GM21381 (cell line): ENCODE data around the gene ROR1.

Source experiments
- ATAC-seq: cut with Tn5 transposase; IDR thresholded peaks from one replicate; pipeline ENCODE4 v1.9.1; 2021; ENCODE audit warnings: mild to moderate bottlenecking, moderate library complexity; ENCODE audit not compliant: unreplicated experiment

ROR1 gene

GRCh38 chr1:63849149-63849548 is 75.3 kb downstream of the ROR1 start:
- no peak for ATAC-seq

- no peak for ATAC-seq
Observed at GRCh38 chr1:63854091-63854490, 80.3 kb downstream of the ROR1 start.

GRCh38 chr1:63855942-63856341 is 82.1 kb downstream of the ROR1 start:
- no peak for ATAC-seq

- no peak for ATAC-seq
Observed at GRCh38 chr1:63856924-63857323, 83.1 kb downstream of the ROR1 start.

- ATAC-seq = no peak
Observed at GRCh38 chr1:63857478-63857877, 83.7 kb downstream of the ROR1 start.

GRCh38 chr1:63858153-63858552 is 84.3 kb downstream of the ROR1 start:
- ATAC-seq = no peak

- ATAC-seq = no peak
Observed at GRCh38 chr1:63859480-63860275, 85.9 kb downstream of the ROR1 start.

GRCh38 chr1:63861052-63861691 is 87.4 kb downstream of the ROR1 start:
- ATAC-seq = no peak

- no peak for ATAC-seq
Observed at GRCh38 chr1:63863145-63863544, 89.3 kb downstream of the ROR1 start.

- no peak for ATAC-seq
Observed at GRCh38 chr1:63864224-63864641, 90.4 kb downstream of the ROR1 start.

- ATAC-seq = no peak
Observed at GRCh38 chr1:63865561-63865960, 91.7 kb downstream of the ROR1 start.

GRCh38 chr1:63866084-63866483 is 92.3 kb downstream of the ROR1 start:
- no peak for ATAC-seq

- ATAC-seq = no peak
Observed at GRCh38 chr1:63867429-63868176, 93.8 kb downstream of the ROR1 start.

- ATAC-seq = no peak
Observed at GRCh38 chr1:63868268-63868781, 94.5 kb downstream of the ROR1 start.

- no peak for ATAC-seq
Observed at GRCh38 chr1:63870152-63870551, 96.3 kb downstream of the ROR1 start.

GRCh38 chr1:63871463-63871862 is 97.6 kb downstream of the ROR1 start:
- no peak for ATAC-seq

- ATAC-seq = no peak
Observed at GRCh38 chr1:63873751-63874150, 99.9 kb downstream of the ROR1 start.

GRCh38 chr1:63874278-63874880 is 100.6 kb downstream of the ROR1 start:
- ATAC-seq = no peak

- no peak for ATAC-seq
Observed at GRCh38 chr1:63875636-63876035, 101.8 kb downstream of the ROR1 start.

GRCh38 chr1:63877021-63877767 is 103.4 kb downstream of the ROR1 start:
- no peak for ATAC-seq
